Islet of Langerhans (tissue), 1 donor: ENCODE results near the gene RAP1GAP.

Source experiments
- FAIRE-seq: peaks from one replicate; lab custom pipeline; 2011; peaks lifted over from hg19 to GRCh38; lab: Jason Lieb, UNC

RAP1GAP gene

GRCh38 chr1:21669258-21670058, at the start of gene RAP1GAP:
Gene RAP1GAP, minus strand, starts transcription at chr1:21669357. Its CDS starts 49,325 bp downstream, at chr1:21620032.
- no peak for FAIRE-seq

GRCh38 chr1:21716169-21716568, 47.0 kb upstream of the RAP1GAP start:
- no peak for FAIRE-seq

GRCh38 chr1:21707891-21708290, 38.7 kb upstream of the RAP1GAP start:
- no peak for FAIRE-seq

GRCh38 chr1:21707086-21707840, 38.1 kb upstream of the RAP1GAP start:
- no peak for FAIRE-seq

GRCh38 chr1:21706151-21706835, 37.1 kb upstream of the RAP1GAP start:
- FAIRE-seq, result peak; percentile 9

- FAIRE-seq, result no peak
Observed at GRCh38 chr1:21705303-21705980, 36.3 kb upstream of the RAP1GAP start.

- FAIRE-seq, result no peak
Observed at GRCh38 chr1:21704145-21704544, 35.0 kb upstream of the RAP1GAP start.

GRCh38 chr1:21703318-21703963, 34.3 kb upstream of the RAP1GAP start:
- no peak for FAIRE-seq

GRCh38 chr1:21702780-21703179, 33.6 kb upstream of the RAP1GAP start:
- FAIRE-seq, result no peak

GRCh38 chr1:21701401-21701800, 32.2 kb upstream of the RAP1GAP start:
- FAIRE-seq, result no peak

- FAIRE-seq, result no peak
Observed at GRCh38 chr1:21700094-21700493, 30.9 kb upstream of the RAP1GAP start.

- no peak for FAIRE-seq
Observed at GRCh38 chr1:21696931-21697330, 27.8 kb upstream of the RAP1GAP start.

- FAIRE-seq, result no peak
Observed at GRCh38 chr1:21693732-21694131, 24.6 kb upstream of the RAP1GAP start.

GRCh38 chr1:21691739-21692138, 22.6 kb upstream of the RAP1GAP start:
- FAIRE-seq, result no peak

- FAIRE-seq, result no peak
Observed at GRCh38 chr1:21689661-21690372, 20.7 kb upstream of the RAP1GAP start.

- no peak for FAIRE-seq
Observed at GRCh38 chr1:21687081-21687529, 17.9 kb upstream of the RAP1GAP start.

- FAIRE-seq, result no peak
Observed at GRCh38 chr1:21685946-21686678, 17.0 kb upstream of the RAP1GAP start.

GRCh38 chr1:21681426-21681825, 12.3 kb upstream of the RAP1GAP start:
- FAIRE-seq, result no peak

- no peak for FAIRE-seq
Observed at GRCh38 chr1:21680918-21681317, 11.8 kb upstream of the RAP1GAP start.

- no peak for FAIRE-seq
Observed at GRCh38 chr1:21680381-21680780, 11.2 kb upstream of the RAP1GAP start.
